A172 (cell line): ENCODE data around the gene PDZRN3. TPM values are rescaled to one million over a fixed set of nuclear protein-coding genes. Genes with fewer than 3 reads are reported as not detected.
A peak's percentile ranks its signal among the peaks of the same experiment; 100 is the strongest.
"Not testable (repeated sequence)": the region's sequence is repeated elsewhere in the genome, so short reads cannot be mapped to it uniquely, and the experiment has no call there.

ENCODE experiments used
- DNase-seq: peaks from one replicate; pipeline ENCODE4 v3.0.0-alpha.2; 2015; ENCODE audit warnings: low spot score
- total RNA-seq: library from RNA; depleted of rRNA; stranded (reverse); fragments of >200 nt; shearing (Covaris generic); gene quantifications from 2 replicates; pipeline ENCODE4 v1.2.3, GENCODE V29; 2014

Gene PDZRN3
- total RNA-seq, 1 experiment from 2014 or later, result not detected

DNA sequence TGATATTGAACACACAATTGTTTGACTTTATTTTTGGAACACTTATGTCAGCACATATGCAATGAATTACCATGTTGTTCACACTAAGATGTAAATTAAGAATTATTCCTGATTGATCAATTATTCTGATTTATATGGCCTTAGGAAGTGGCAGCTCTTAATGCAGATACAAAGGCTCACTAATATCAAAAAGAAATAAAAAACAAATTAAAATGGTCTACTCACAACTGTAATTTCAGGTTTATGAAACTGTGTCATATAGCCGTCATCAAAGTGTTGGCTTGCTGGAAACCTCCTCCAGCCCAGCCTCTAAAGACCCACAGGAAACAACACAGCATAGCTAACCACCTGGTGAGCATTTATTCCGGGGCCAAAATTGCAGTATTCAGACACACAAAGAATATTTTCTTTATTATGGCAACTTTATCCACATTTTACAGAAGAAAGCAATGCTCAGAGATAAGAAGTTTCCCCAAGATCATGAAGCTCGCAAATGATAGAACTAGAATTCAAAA is 33.4 kb downstream of the PDZRN3 start:
- DNase-seq, result no peak

- DNase-seq, result no peak
Measured at GRCh38 chr3:73586628-73587027, 38.1 kb downstream of the PDZRN3 start.

- no peak for DNase-seq
Measured at GRCh38 chr3:73586190-73586589, 38.6 kb downstream of the PDZRN3 start.

DNA sequence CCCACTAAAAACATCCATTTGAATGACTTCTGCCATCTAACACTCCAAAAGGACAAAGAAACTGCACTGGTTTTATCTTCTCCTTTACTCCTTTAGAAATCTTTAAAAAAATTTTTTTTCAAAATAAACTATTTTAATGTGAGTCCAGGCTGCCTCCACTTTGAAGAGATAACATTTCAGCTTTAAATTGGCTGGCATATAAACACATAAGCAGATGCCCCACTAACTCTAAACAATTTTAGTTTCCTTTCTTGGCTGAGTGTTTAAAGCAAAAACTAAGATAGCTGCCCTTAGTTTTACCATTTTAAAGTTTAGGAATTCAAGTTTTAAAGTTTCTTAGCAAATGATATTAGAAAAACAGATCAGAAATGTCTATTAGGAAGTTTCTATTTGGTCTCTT is 39.9 kb downstream of the PDZRN3 start:
- no peak for DNase-seq

DNA sequence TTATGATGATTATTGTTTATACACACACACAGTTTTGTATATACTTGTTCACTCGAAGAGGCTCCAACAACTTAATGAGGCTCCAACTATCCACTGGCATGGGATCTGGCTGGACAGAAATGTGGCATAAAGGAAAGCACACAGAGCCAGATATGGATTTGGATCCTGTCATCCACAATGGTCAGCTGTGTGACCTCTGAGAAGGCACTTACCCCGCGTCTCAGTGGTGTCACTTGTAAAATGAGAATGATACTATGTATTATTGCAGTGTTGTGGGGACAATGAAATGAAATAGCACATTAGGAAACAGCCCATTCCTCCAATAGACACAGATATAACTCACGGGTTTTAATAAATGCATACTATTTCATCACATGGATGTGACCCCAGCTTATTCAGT is 42.2 kb downstream of the PDZRN3 start:
- DNase-seq, result no peak

DNA sequence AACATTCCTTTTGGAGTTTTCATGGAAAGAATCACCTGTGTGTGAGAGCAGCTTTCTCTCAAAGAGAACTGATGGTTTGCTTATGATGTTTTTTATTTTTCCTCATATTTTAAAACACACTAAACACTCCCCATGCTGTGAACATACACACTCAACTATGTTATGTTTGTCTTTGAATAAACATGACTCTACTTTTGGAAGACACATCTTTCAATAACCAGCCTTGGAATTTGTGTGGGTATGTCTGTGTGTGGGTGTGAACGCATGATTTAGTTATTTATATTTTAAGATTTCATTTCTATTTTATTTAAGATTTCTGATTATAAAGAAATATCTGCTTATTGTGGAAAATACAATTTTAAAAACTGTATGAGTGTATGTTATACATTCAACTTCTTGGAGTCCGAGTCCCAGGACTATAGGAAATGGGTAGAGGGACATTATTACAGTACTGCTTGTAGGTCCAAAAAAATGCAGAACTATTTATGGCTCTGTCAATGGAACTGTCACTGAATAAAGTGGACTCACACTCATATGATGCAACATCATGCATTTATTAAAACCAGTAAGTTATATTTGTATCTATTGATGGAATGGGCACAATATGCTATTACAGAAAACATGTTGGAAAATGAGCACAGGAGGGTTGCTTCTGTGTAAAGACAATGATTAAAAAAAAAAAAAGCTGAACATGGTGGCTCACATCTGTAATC is 43.5 kb downstream of the PDZRN3 start:
- DNase-seq, result no peak

GRCh38 chr3:73580343-73580742 is 44.4 kb downstream of the PDZRN3 start:
- peak; percentile 4 for DNase-seq

- no peak for DNase-seq
Measured at GRCh38 chr3:73577704-73578103, 47.0 kb downstream of the PDZRN3 start.

DNA sequence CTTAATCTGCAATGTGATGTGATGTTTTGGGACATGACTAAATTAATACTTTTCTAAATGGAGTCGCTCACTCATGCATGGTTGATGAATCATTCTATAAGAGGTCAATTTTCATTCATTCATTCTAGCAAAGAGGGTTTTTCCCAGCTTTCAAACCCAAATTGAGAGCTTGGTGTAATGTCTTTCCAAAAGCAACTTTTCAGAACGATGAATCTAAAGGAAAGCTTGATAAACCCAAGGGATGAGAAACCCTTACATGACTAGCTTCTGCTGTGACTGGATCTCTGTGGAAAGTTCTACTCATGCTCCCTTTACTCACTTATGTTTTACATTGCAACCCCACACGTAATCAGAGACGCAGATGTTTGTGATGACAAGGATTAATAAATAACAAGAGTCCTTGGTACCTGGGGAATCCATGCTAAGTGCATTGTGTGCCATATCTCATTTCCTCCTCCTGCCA is 47.7 kb downstream of the PDZRN3 start:
- no peak for DNase-seq

GRCh38 chr3:73575953-73576352 is 48.8 kb downstream of the PDZRN3 start:
- DNase-seq, result no peak

GRCh38 chr3:73575519-73575918 is 49.2 kb downstream of the PDZRN3 start:
- DNase-seq, result no peak

DNA sequence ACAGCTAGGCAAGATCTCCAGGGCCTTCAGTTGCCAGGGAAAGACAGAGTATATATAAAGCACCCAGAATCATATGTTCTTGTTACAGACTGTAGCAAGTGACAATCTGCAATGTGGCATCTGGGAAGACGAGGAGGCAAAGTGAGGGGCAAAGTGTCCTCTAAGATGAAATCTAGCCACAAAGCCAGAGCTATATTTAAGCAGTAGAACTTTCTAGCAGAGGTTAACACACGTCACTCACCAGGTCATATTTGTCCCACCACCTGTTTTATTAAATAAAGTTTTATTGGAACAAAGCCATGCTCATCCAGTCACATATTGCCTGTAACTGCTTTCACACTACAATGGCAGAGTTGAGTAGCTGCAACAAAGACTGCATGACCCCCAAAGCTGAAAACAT is 51.5 kb downstream of the PDZRN3 start:
- no peak for DNase-seq

DNA sequence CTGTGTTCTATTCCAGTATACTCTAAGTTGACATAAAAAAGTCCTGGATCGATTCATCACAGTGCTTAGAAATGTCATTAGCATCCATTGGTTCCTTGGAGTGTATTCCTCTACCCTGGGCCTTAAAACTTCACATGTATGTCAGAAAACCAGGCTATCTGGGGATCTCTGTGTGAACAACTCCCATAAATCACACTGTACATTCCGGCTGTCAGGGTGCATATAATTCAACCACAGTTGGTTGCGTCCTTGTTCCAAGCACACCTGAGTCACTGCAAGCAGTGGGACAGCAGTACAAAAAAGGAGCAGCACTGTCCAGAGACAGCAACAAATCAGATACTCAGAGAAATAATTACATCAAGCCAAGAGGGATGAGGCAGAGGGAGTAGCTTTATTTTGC is 52.4 kb downstream of the PDZRN3 start:
- DNase-seq, result no peak

DNA sequence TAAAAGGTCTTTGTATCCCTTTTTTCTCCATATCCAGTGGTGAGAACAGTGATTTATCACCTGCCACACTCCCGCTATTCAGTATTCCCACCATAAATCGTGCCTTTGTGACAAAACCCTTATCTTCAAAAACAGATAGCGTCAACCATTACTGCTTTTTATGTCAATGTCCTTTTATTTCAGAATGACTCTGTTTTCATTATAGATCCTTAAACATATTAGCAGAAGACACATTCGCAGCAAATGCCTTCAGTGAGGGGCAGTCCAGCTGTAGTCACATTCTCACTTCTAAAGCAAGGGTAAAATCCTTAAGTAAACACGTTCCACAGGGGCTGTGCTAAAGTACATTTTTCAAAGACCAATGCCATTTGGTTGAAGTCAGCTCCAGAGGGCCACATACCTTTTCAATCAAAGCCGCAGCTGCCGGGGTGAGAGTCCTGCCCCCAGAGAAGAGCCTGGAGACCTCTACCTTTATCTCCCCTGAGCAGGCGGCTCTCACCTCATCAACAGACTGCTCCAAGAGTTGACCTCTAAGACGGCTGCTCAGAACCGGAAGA is 53.4 kb downstream of the PDZRN3 start:
- DNase-seq, result no peak

- DNase-seq, result no peak
Measured at GRCh38 chr3:73569246-73569760, 55.4 kb downstream of the PDZRN3 start.

DNA sequence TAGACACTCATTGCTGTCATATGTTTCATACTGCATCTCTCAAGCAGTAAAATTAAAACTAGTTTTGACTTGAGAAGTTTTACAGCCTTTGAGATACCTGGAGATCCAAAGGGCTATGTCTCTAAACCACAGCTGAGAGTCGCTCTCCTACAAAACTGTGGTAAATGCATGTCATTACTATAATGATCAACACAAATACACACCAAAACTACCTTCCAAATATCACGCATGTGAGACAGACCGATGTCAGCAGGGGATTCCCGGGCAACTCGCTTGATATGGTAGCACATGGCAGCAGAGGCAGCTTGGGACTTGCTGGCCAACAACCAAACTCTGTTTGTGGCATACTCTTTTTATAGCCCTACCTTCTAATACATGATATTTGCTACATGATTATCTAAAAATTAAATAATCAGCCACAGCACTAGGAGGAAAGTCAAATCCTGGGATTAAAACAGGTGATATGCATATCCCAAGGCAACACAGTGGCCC is 56.3 kb downstream of the PDZRN3 start:
- no peak for DNase-seq

GRCh38 chr3:73565374-73565773 is 59.4 kb downstream of the PDZRN3 start:
- DNase-seq, result not testable (repeated sequence)

DNA sequence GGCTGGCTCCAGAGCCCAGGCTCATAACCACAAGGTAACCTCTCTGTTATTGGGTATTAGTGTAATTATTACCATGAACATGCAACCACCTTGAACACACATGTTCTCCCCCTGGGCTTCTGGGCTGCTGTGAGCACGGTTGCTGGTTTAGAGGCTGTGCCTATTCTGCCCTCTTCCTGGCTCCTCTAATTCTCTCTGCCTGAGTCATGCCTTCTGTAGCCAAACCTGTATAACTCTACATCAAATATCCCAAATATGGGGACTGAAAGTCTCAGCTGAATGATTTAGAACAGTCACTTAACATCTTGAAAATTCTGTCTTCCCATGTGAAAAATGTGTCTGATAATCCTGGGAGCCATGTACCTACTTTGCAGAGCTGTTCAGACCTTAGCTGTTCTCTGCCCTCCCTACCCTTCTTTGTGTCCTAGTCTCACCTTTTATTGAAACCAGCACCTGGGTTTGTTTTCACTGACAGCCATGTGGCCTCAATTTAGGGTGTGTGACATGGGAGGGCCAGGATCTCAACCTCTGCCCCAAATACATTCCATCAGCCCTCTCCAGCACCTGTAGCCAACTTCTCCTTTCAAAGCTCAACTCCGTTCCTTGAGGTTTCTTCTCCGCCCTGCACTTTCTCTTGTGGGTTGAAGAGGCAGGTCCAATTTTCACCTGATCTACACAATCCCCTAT is 60.7 kb downstream of the PDZRN3 start:
- DNase-seq, result no peak

DNA sequence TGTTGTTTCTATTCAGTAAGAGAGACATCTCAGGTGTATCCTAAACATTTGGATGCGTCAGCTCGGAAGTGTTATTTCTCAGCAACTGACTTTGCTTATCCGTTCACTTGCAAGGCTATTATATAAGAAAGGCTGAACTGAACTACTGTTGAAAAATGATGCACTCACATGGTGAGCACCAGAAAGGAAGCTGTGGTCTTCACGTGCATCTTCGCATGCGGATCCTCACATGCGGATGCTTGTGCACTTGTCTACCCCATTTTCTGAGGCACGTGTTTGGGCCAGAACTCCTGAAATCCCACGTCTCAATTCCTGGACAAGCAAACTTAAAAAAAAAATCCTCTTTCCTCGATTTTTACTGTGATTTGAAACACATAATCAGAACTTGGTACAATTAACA is 63.2 kb downstream of the PDZRN3 start:
- no peak for DNase-seq

DNA sequence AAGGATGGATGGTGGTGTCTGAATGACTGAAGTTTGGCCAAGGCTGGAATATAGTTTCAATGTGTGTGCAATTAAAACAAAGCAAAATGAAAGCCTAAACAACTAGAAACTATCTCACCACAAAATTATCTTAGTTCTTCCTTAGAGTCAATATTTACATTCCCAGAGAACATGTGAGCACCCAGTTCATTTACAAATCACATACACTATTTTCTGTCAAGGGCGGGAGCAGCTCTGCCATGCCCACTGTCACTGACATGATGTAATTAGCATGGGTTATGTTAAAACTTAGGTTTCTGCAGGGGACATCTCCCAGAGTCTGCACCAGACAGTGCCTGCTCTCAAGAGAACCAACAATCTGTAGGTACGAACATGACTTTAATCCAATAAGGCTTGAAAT is 65.0 kb downstream of the PDZRN3 start:
- DNase-seq, result no peak

GRCh38 chr3:73558727-73559075 is 66.0 kb downstream of the PDZRN3 start:
- no peak for DNase-seq

- no peak for DNase-seq
Measured at GRCh38 chr3:73557986-73558726, 66.6 kb downstream of the PDZRN3 start.
